ENCODE measurements around the gene SLC35F1. TPM values are rescaled to one million over a fixed set of nuclear protein-coding genes. Genes with fewer than 3 reads are reported as not detected.

The SLC35F1 gene
- total RNA-seq, 1 donor from 2014 or later: 24.3 TPM

- Histone ChIP-seq H3K4me1 (peaks cover 13% of the 10 kb centered on the region), H3K4me2 (no peak overlapping the region), H3K27ac (no peak overlapping the region), H3K4me3 (no peak overlapping the region), H3K36me3 (no peaks in the 10 kb centered on the region), H3K27me3 (no peaks in the 10 kb centered on the region), H3K9ac (no peak overlapping the region), H3F3A (ENCODE audit: low read depth) (peaks cover 31% of the 10 kb centered on the region), H3K79me2 (ENCODE audit: low read depth) (no peaks in the 10 kb centered on the region), H3K9me3 (ENCODE audit: low read depth) (no peaks in the 10 kb centered on the region), H2AFZ (replicated peaks) (no peak overlapping the region), H4K20me1 (ENCODE audit: low read depth) (peaks cover under 1% of the 10 kb centered on the region)
- no peak overlapping the region for H3K27ac Mint-ChIP-seq
- TF ChIP-seq EZH2phosphoT487 (IDR thresholded peaks at IDR 0.05): no peak
- no peak for TF ChIP-seq EZH2 (IDR thresholded peaks at IDR 0.05)
- TF ChIP-seq, protein P1, sequence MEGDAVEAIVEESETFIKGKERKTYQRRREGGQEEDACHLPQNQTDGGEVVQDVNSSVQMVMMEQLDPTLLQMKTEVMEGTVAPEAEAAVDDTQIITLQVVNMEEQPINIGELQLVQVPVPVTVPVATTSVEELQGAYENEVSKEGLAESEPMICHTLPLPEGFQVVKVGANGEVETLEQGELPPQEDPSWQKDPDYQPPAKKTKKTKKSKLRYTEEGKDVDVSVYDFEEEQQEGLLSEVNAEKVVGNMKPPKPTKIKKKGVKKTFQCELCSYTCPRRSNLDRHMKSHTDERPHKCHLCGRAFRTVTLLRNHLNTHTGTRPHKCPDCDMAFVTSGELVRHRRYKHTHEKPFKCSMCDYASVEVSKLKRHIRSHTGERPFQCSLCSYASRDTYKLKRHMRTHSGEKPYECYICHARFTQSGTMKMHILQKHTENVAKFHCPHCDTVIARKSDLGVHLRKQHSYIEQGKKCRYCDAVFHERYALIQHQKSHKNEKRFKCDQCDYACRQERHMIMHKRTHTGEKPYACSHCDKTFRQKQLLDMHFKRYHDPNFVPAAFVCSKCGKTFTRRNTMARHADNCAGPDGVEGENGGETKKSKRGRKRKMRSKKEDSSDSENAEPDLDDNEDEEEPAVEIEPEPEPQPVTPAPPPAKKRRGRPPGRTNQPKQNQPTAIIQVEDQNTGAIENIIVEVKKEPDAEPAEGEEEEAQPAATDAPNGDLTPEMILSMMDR (IDR thresholded peaks at IDR 0.05): no peak
- H3K4me1 Mint-ChIP-seq: peaks cover 24% of the 10 kb centered on the region
- no peak for DNase-seq (ENCODE audit: low spot score)
- peaks cover 45% of the 10 kb centered on the region for H3K36me3 Mint-ChIP-seq
- no peaks in the 10 kb centered on the region for H3K27me3 Mint-ChIP-seq (ENCODE audit: insufficient read depth, low read depth)
- H3K9me3 Mint-ChIP-seq: peaks cover 38% of the 10 kb centered on the region
- no peak overlapping the region for H3K4me3 Mint-ChIP-seq
These were observed 17.6 kb downstream of the SLC35F1 start for GRCh38 chr6:117924690-117925089.

DNA sequence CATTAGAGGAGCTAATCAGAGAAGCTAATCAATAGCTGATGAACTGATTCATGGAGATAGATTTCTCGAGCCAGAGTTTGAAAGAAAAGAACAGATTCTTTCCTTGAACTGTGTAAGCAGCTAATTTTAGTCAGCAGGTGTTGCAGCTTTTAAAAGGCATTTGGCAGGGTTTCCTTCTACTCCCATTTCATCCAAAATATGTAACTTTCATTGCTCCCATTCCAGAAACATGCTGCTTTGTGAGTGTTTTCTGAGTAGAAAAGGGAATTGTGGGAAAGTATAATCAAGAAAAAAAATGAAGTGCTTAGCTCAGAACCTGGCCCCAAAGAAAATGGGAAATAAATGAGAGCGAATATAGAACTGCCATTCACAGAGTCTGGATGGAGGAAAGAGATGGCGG, 20.8 kb downstream of the SLC35F1 start:
- no peak overlapping the region for H3K4me3 Mint-ChIP-seq
- H3K27ac Mint-ChIP-seq: no peak overlapping the region
- peaks cover 53% of the 10 kb centered on the region for H3K36me3 Mint-ChIP-seq
- Histone ChIP-seq H3F3A (ENCODE audit: low read depth) (peaks cover 9% of the 10 kb centered on the region), H3K9ac (no peak overlapping the region), H3K36me3 (no peaks in the 10 kb centered on the region), H3K4me3 (no peak overlapping the region), H3K4me1 (peaks cover 3% of the 10 kb centered on the region), H3K9me3 (ENCODE audit: low read depth) (no peaks in the 10 kb centered on the region), H3K4me2 (no peak overlapping the region), H4K20me1 (ENCODE audit: low read depth) (no peaks in the 10 kb centered on the region), H3K79me2 (ENCODE audit: low read depth) (no peaks in the 10 kb centered on the region), H3K27ac (no peak overlapping the region), H3K27me3 (no peaks in the 10 kb centered on the region), H2AFZ (replicated peaks) (no peak overlapping the region)
- H3K27me3 Mint-ChIP-seq (ENCODE audit: insufficient read depth, low read depth): no peaks in the 10 kb centered on the region
- peaks cover 48% of the 10 kb centered on the region for H3K9me3 Mint-ChIP-seq
- H3K4me1 Mint-ChIP-seq: peaks cover 4% of the 10 kb centered on the region
- DNase-seq (ENCODE audit: low spot score): no peak
- no peak for TF ChIP-seq EZH2phosphoT487 (IDR thresholded peaks at IDR 0.05)
- TF ChIP-seq EZH2 (IDR thresholded peaks at IDR 0.05): no peak
- TF ChIP-seq, protein P1 (IDR thresholded peaks at IDR 0.05): no peak

- no peak overlapping the region for H3K4me3 ChIP-seq
- H4K20me1 ChIP-seq (ENCODE audit: low read depth): no peaks in the 10 kb centered on the region
- no peak for TF ChIP-seq EZH2phosphoT487 (IDR thresholded peaks at IDR 0.05)
- TF ChIP-seq EZH2 (IDR thresholded peaks at IDR 0.05): no peak
- TF ChIP-seq, protein P1 (IDR thresholded peaks at IDR 0.05): no peak
- H3F3A ChIP-seq (ENCODE audit: low read depth): peaks cover 2% of the 10 kb centered on the region
- Mint-ChIP-seq H3K27ac (no peak overlapping the region), H3K4me1 (peaks cover 11% of the 10 kb centered on the region), H3K36me3 (peaks cover 54% of the 10 kb centered on the region), H3K9me3 (peaks cover 48% of the 10 kb centered on the region), H3K4me3 (no peak overlapping the region), H3K27me3 (ENCODE audit: insufficient read depth, low read depth) (no peaks in the 10 kb centered on the region)
- H3K4me1 ChIP-seq: peaks cover 10% of the 10 kb centered on the region
- no peak overlapping the region for H2AFZ ChIP-seq (replicated peaks)
- H3K79me2 ChIP-seq (ENCODE audit: low read depth): no peaks in the 10 kb centered on the region
- H3K4me2 ChIP-seq: no peak overlapping the region
- H3K27ac ChIP-seq: no peak overlapping the region
- H3K9ac ChIP-seq: no peak overlapping the region
- no peaks in the 10 kb centered on the region for H3K9me3 ChIP-seq (ENCODE audit: low read depth)
- H3K36me3 ChIP-seq: no peaks in the 10 kb centered on the region
- H3K27me3 ChIP-seq: no peaks in the 10 kb centered on the region
- DNase-seq (ENCODE audit: low spot score): no peak
These were observed 21.8 kb downstream of the SLC35F1 start for GRCh38 chr6:117928833-117929232.
